GM21423 (cell line): Measurements from ENCODE around the gene ANO3.

Experiments
- ATAC-seq: cut with Tn5 transposase; IDR thresholded peaks from one replicate; pipeline ENCODE4 v1.9.1; 2021; ENCODE audit warnings: mild to moderate bottlenecking, moderate library complexity; ENCODE audit not compliant: unreplicated experiment

Gene ANO3

GRCh38 chr11:26483108-26483507 lies 151.2 kb downstream of the ANO3 start:
- no peak for ATAC-seq

GRCh38 chr11:26490546-26490945 lies 158.6 kb downstream of the ANO3 start:
- no peak for ATAC-seq

- ATAC-seq, result no peak
Observed at GRCh38 chr11:26493616-26494015, 161.7 kb downstream of the ANO3 start.

GRCh38 chr11:26507229-26507628 lies 175.3 kb downstream of the ANO3 start:
- ATAC-seq, result no peak

GRCh38 chr11:26510164-26510563 lies 178.2 kb downstream of the ANO3 start:
- ATAC-seq, result no peak

- no peak for ATAC-seq
Observed at GRCh38 chr11:26510756-26511155, 178.8 kb downstream of the ANO3 start.

GRCh38 chr11:26512196-26512595 lies 180.3 kb downstream of the ANO3 start:
- ATAC-seq, result no peak

- no peak for ATAC-seq
Observed at GRCh38 chr11:26519469-26519868, 187.5 kb downstream of the ANO3 start.

GRCh38 chr11:26522912-26523610 lies 191.1 kb downstream of the ANO3 start:
- ATAC-seq, result no peak

- ATAC-seq, result no peak
Observed at GRCh38 chr11:26527685-26528084, 195.8 kb downstream of the ANO3 start.

GRCh38 chr11:26537341-26537740 lies 205.4 kb downstream of the ANO3 start:
- ATAC-seq, result no peak

GRCh38 chr11:26539517-26539916 lies 207.6 kb downstream of the ANO3 start:
- no peak for ATAC-seq

- no peak for ATAC-seq
Observed at GRCh38 chr11:26541870-26542269, 209.9 kb downstream of the ANO3 start.

GRCh38 chr11:26549176-26549575 lies 217.2 kb downstream of the ANO3 start:
- no peak for ATAC-seq

GRCh38 chr11:26550022-26550421 lies 218.1 kb downstream of the ANO3 start:
- ATAC-seq, result no peak

GRCh38 chr11:26551186-26551801 lies 219.4 kb downstream of the ANO3 start:
- no peak for ATAC-seq

GRCh38 chr11:26553182-26553581 lies 221.3 kb downstream of the ANO3 start:
- ATAC-seq, result no peak

- no peak for ATAC-seq
Observed at GRCh38 chr11:26554455-26554854, 222.5 kb downstream of the ANO3 start.

- no peak for ATAC-seq
Observed at GRCh38 chr11:26556582-26556981, 224.7 kb downstream of the ANO3 start.

GRCh38 chr11:26557666-26558065 lies 225.7 kb downstream of the ANO3 start:
- no peak for ATAC-seq

- no peak for ATAC-seq
Observed at GRCh38 chr11:26558190-26558589, 226.3 kb downstream of the ANO3 start.

GRCh38 chr11:26569646-26570045 lies 237.7 kb downstream of the ANO3 start:
- no peak for ATAC-seq
